ENCODE data around the gene PFN3. TPM values are rescaled to one million over a fixed set of nuclear protein-coding genes. Genes with fewer than 3 reads are reported as not detected.
"Not testable (repeated sequence)": the region's sequence is repeated elsewhere in the genome, so short reads cannot be mapped to it uniquely, and the experiment has no call there.

Gene PFN3
- polyA plus RNA-seq, 3 donors = 3.1 to 6.2 (median 5.2) TPM

- no peak for DNase-seq
Observed at GRCh38 chr5:177377851-177378776, 22.3 kb downstream of the PFN3 start.

GRCh38 chr5:177376107-177376506, 24.4 kb downstream of the PFN3 start:
- no peak for DNase-seq

- DNase-seq = not testable (repeated sequence)
Observed at GRCh38 chr5:177375516-177375915, 24.9 kb downstream of the PFN3 start.

GRCh38 chr5:177374211-177374610, 26.2 kb downstream of the PFN3 start:
- DNase-seq = no peak

- no peak for DNase-seq
Observed at GRCh38 chr5:177373806-177374205, 26.7 kb downstream of the PFN3 start.

GRCh38 chr5:177372910-177373309, 27.6 kb downstream of the PFN3 start:
- no peak for DNase-seq

- no peak for DNase-seq
Observed at GRCh38 chr5:177372034-177372896, 28.2 kb downstream of the PFN3 start.

- DNase-seq = no peak
Observed at GRCh38 chr5:177371120-177372033, 29.1 kb downstream of the PFN3 start.

GRCh38 chr5:177370488-177371119, 29.9 kb downstream of the PFN3 start:
- peak; percentile 83 for DNase-seq

GRCh38 chr5:177369645-177370440, 30.6 kb downstream of the PFN3 start:
- no peak for DNase-seq

- DNase-seq = no peak
Observed at GRCh38 chr5:177368869-177369644, 31.4 kb downstream of the PFN3 start.

GRCh38 chr5:177367981-177368868, 32.2 kb downstream of the PFN3 start:
- no peak for DNase-seq

- DNase-seq = no peak
Observed at GRCh38 chr5:177367323-177367848, 33.1 kb downstream of the PFN3 start.

- DNase-seq = peak; percentile 90
Observed at GRCh38 chr5:177366528-177367322, 33.7 kb downstream of the PFN3 start.

- no peak for DNase-seq
Observed at GRCh38 chr5:177365845-177366527, 34.5 kb downstream of the PFN3 start.

- DNase-seq = no peak
Observed at GRCh38 chr5:177364159-177364962, 36.1 kb downstream of the PFN3 start.
